ENCODE measurements around the gene FOXJ3. TPM values are rescaled to one million over a fixed set of nuclear protein-coding genes. Genes with fewer than 3 reads are reported as not detected.

FOXJ3 gene
- total RNA-seq, 1 experiment from 2014 or later: 55.3 TPM

- ChIA-PET POLR2A (no interaction called here), CTCF (no interaction called here)
- H3K27ac ChIP-seq (ENCODE audit: low read length): no peak overlapping the region
- ATAC-seq (no peak), DNase-seq (ENCODE audit: low read depth, low spot score) (no peak)
- no peaks in the 10 kb centered on the region for H3K9me3 ChIP-seq (ENCODE audit: control insufficient read depth, insufficient read depth, low read depth, low read length)
- TF ChIP-seq TCF7L2 (IDR thresholded peaks at IDR 0.05; ENCODE audit: low read depth, low read length): no peak
- no peak for TF ChIP-seq POLR2AphosphoS5 (IDR thresholded peaks at IDR 0.05; ENCODE audit: low read depth, low read length)
- no peak for TF ChIP-seq CTCF (IDR thresholded peaks at IDR 0.05)
- no peak for TF ChIP-seq REST (IDR thresholded peaks at IDR 0.05; ENCODE audit: insufficient read depth in 1 of 2, low read depth in 2 of 2, low read length in 1 of 2)
- no peak for TF ChIP-seq SIN3A (IDR thresholded peaks at IDR 0.05; ENCODE audit: borderline replicate concordance, insufficient read depth, low read depth, low read length)
- H3K4me1 ChIP-seq (ENCODE audit: control insufficient read depth, insufficient read depth, low read length): no peaks in the 10 kb centered on the region
- H3K27me3 ChIP-seq (ENCODE audit: control insufficient read depth, insufficient read depth, low read length): no peaks in the 10 kb centered on the region
- H3K36me3 ChIP-seq (ENCODE audit: control insufficient read depth, insufficient read depth, low read length): peaks cover 15% of the 10 kb centered on the region
- in situ Hi-C loops (cut with HindIII; ENCODE audit: low pct_unique_long_range_greater_than_20kb, low sequenced_read_pairs): no loop called here
- intact Hi-C loops (cut with micrococcal nuclease; ENCODE audit: unreplicated experiment): loop anchor here (5.0 to 10.0 kb wide), 2 partner anchors 136 to 158 kb away; partner anchors contain the start of gene FOXJ3
- no TSS peak for BruUV-seq (replicated peaks)
- H3K4me3 ChIP-seq (ENCODE audit: low read depth in 2 of 2, low read length in 2 of 2): no peak overlapping the region
These were observed 155.8 kb downstream of the FOXJ3 start for GRCh38 chr1:42179275-42179674.

DNA sequence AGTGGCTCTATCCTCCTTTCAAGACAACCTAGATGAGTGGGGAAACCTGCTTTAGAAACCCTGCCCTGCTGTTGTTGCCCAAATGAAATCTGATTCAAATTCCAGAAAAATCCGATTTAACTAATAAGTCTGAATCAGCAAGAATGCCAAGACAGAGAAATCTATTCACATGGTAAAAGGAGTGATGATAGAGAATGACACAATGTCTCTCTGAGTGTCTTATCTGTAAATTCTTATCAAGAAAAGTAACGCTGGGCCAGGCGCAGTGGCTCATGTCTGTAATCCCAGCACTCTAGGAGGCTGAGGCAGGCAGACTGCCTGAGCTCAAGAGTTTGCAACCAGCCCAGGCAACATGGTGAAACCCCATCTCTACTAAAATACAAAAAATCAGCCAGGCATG, 156.8 kb downstream of the FOXJ3 start:
- Histone ChIP-seq H3K27me3 (ENCODE audit: control insufficient read depth, insufficient read depth, low read length) (no peaks in the 10 kb centered on the region), H3K4me3 (ENCODE audit: low read depth in 2 of 2, low read length in 2 of 2) (no peak overlapping the region), H3K36me3 (ENCODE audit: control insufficient read depth, insufficient read depth, low read length) (peaks cover 15% of the 10 kb centered on the region), H3K4me1 (ENCODE audit: control insufficient read depth, insufficient read depth, low read length) (no peaks in the 10 kb centered on the region; the same call in 1 of the 2 replicates), H3K27ac (ENCODE audit: low read length) (no peak overlapping the region), H3K9me3 (ENCODE audit: control insufficient read depth, insufficient read depth, low read depth, low read length) (no peaks in the 10 kb centered on the region)
- ATAC-seq (no peak), DNase-seq (ENCODE audit: low read depth, low spot score) (no peak)
- in situ Hi-C loops (cut with HindIII; ENCODE audit: low pct_unique_long_range_greater_than_20kb, low sequenced_read_pairs) (no loop called here), intact Hi-C loops (cut with micrococcal nuclease; ENCODE audit: unreplicated experiment) (loop anchor here (5.0 to 10.0 kb wide), 2 partner anchors 137 to 159 kb away; partner anchors contain the start of gene FOXJ3)
- POLR2A ChIA-PET: no interaction called here
- TF ChIP-seq TCF7L2 (IDR thresholded peaks at IDR 0.05; ENCODE audit: low read depth, low read length) (no peak), CTCF (IDR thresholded peaks at IDR 0.05) (no peak), POLR2AphosphoS5 (IDR thresholded peaks at IDR 0.05; ENCODE audit: low read depth, low read length) (no peak), REST (IDR thresholded peaks at IDR 0.05; ENCODE audit: insufficient read depth in 1 of 2, low read depth in 2 of 2, low read length in 1 of 2) (no peak), SIN3A (IDR thresholded peaks at IDR 0.05; ENCODE audit: borderline replicate concordance, insufficient read depth, low read depth, low read length) (no peak)
- CTCF ChIA-PET: no interaction called here
- BruUV-seq (replicated peaks): no TSS peak
